Ascending aorta (tissue), 2 donors: Measurements from ENCODE around the gene MRO. TPM values are rescaled to one million over a fixed set of nuclear protein-coding genes. Genes with fewer than 3 reads are reported as not detected.
"Not testable (repeated sequence)": the region's sequence is repeated elsewhere in the genome, so short reads cannot be mapped to it uniquely, and the experiment has no call there.

Experiments
- DNase-seq, 2 donors: peaks; one replicate each; pipeline ENCODE4 v3.0.0-alpha.2; 2019; ENCODE audit warnings: low spot score in 2 of 2
- H3K27ac ChIP-seq, 2 donors: fragments of 200-600 bp; sonication (generic); one replicate each; pipeline ENCODE4 v1.5.1; 2016 to 2017; ENCODE audit warnings: mild to moderate bottlenecking in 1 of 2
- H3K27me3 ChIP-seq: fragments of 200-600 bp; sonication (generic); one replicate; pipeline ENCODE4 v1.5.1; 2017
- H3K36me3 ChIP-seq, 2 donors: fragments of 200-600 bp; sonication (generic); one replicate each; pipeline ENCODE4 v1.5.1; 2016
- H3K4me1 ChIP-seq, 2 donors: fragments of 200-600 bp; sonication (generic); one replicate each; pipeline ENCODE4 v1.5.1; 2016 to 2017; ENCODE audit warnings: mild to moderate bottlenecking in 1 of 2
- H3K4me3 ChIP-seq, 2 donors: fragments of 200-600 bp; sonication (generic); one replicate each; pipeline ENCODE4 v1.5.1; 2016 to 2017; ENCODE audit warnings: mild to moderate bottlenecking in 1 of 2
- H3K9me3 ChIP-seq, 2 donors: fragments of 200-600 bp; sonication (generic); one replicate each; pipeline ENCODE4 v1.5.1; 2016
- CTCF ChIP-seq, 3 experiments: fragments of 200-600 bp in 2 of 3; fragments of 450-650 bp in 1 of 3; sonication (generic) in 2 of 3; IDR thresholded peaks; one replicate each; pipeline ENCODE4 v1.5.1; 2016 to 2019; ENCODE audit warnings: antibody characterized with exemption in 3 of 3, mild to moderate bottlenecking in 1 of 3, moderate library complexity in 1 of 3
- intact Hi-C: fragments of 100-400 bp; cut with DNase I; formaldehyde crosslinking; loops from one replicate; pipeline ENCODE4 v1.15.1; 2023
- total RNA-seq: library from RNA; depleted of rRNA; stranded (reverse); fragments of >200 nt; gene quantifications from one replicate; pipeline ENCODE4 v1.1.0, GENCODE V29; 2016

MRO gene
- total RNA-seq, 1 donor from 2014 or later, result 1.4 TPM

DNA sequence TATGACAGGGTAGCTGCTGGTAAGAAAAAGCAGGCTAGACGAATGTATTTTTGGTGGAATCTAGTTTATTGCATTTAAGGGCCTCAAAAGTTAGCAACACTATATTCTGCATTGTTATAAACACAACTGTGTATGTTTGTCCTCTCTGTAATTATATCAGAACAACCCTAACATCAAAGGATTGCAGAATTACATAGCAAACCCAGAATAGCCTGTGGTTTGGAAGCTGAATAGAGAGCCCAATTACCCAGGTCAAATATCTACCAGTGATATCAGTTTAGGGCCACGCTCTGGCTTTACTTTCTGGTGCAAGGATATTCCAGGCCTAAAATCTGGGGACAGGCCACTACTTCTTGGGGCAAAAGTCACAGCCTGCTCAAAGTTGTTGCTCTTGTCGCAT is 25.1 kb upstream of the MRO start:
- no peaks in the 10 kb centered on the region for H3K9me3 ChIP-seq
- H3K4me3 ChIP-seq, result no peak overlapping the region
- no peaks in the 10 kb centered on the region for H3K27me3 ChIP-seq
- no peak overlapping the region for H3K27ac ChIP-seq
- intact Hi-C loops, result no loop called here
- H3K4me1 ChIP-seq, result no peaks in the 10 kb centered on the region
- H3K36me3 ChIP-seq, result no peaks in the 10 kb centered on the region
- no peak for TF ChIP-seq CTCF (IDR thresholded peaks at IDR 0.05)
- DNase-seq, result no peak

DNA sequence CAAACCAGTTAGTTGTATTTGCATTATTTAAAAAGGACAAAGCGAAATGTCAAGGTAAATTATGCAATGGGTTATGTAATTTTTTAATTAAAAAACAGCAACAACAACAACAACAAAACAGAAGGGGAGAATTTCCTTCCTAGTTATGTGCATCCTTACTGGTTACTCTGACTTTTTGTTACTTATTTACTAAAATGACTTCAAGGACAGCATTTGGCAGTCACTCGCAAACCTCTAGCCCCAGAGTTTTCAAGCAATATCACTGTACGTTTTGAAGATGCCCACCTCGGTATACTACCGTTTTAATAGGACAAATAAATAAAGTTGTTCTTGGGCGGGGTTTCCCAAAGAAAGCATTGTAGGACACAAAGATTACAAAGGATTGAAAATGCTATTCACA is 24.7 kb upstream of the MRO start:
- no peak for TF ChIP-seq CTCF (IDR thresholded peaks at IDR 0.05)
- DNase-seq, result no peak
- intact Hi-C loops, result no loop called here
- Histone ChIP-seq H3K36me3 (no peaks in the 10 kb centered on the region), H3K27me3 (no peaks in the 10 kb centered on the region), H3K27ac (no peak overlapping the region), H3K4me1 (no peaks in the 10 kb centered on the region), H3K4me3 (no peak overlapping the region), H3K9me3 (no peaks in the 10 kb centered on the region)

GRCh38 chr18:50842846-50843245 is 23.0 kb upstream of the MRO start:
- no peak for TF ChIP-seq CTCF (IDR thresholded peaks at IDR 0.05)
- no peak for DNase-seq
- no peaks in the 10 kb centered on the region for H3K36me3 ChIP-seq
- no peak overlapping the region for H3K4me3 ChIP-seq
- H3K27me3 ChIP-seq, result no peaks in the 10 kb centered on the region
- intact Hi-C loops, result no loop called here
- H3K9me3 ChIP-seq, result no peaks in the 10 kb centered on the region
- H3K4me1 ChIP-seq, result no peaks in the 10 kb centered on the region
- H3K27ac ChIP-seq, result no peak overlapping the region

- intact Hi-C loops, result no loop called here
- no peak for DNase-seq
- Histone ChIP-seq H3K4me1 (no peaks in the 10 kb centered on the region), H3K9me3 (no peaks in the 10 kb centered on the region), H3K27me3 (no peaks in the 10 kb centered on the region), H3K36me3 (no peaks in the 10 kb centered on the region), H3K27ac (no peak overlapping the region), H3K4me3 (no peak overlapping the region)
- no peak for TF ChIP-seq CTCF (IDR thresholded peaks at IDR 0.05)
These were observed 20.2 kb upstream of the MRO start for GRCh38 chr18:50839996-50840395.

- no peaks in the 10 kb centered on the region for H3K27me3 ChIP-seq
- H3K9me3 ChIP-seq, result no peaks in the 10 kb centered on the region
- no peak overlapping the region for H3K27ac ChIP-seq
- no peaks in the 10 kb centered on the region for H3K4me1 ChIP-seq
- no peak overlapping the region for H3K4me3 ChIP-seq
- no peaks in the 10 kb centered on the region for H3K36me3 ChIP-seq
- TF ChIP-seq CTCF (IDR thresholded peaks at IDR 0.05), result no peak
- DNase-seq, result no peak
- intact Hi-C loops, result no loop called here
These were observed 19.5 kb upstream of the MRO start for GRCh38 chr18:50839341-50839740.

DNA sequence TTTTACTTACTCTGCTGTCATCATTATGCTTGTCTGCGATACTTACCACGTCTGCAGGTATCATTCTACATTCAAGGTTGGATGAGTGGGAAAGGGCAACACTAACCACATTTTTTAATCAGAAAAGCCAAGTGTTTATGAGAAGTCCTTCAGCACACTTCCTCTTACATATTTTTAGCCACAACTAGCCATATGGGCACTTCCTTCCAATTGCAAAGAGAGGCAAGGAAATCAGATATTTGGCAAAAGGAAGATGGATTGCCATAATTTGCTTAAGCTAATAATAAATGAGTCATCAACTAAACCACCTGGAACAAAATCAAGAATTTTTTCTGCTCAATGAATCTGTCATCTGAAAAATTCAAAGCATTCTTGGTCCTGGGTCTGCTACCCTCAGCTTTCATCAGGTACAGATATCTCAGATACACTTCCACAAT is 16.7 kb upstream of the MRO start:
- DNase-seq, result no peak
- H3K9me3 ChIP-seq, result no peaks in the 10 kb centered on the region
- intact Hi-C loops, result no loop called here
- H3K4me1 ChIP-seq, result no peaks in the 10 kb centered on the region
- H3K36me3 ChIP-seq, result no peaks in the 10 kb centered on the region
- no peak for TF ChIP-seq CTCF (IDR thresholded peaks at IDR 0.05)
- no peak overlapping the region for H3K27ac ChIP-seq
- no peaks in the 10 kb centered on the region for H3K27me3 ChIP-seq
- H3K4me3 ChIP-seq, result no peak overlapping the region

DNA sequence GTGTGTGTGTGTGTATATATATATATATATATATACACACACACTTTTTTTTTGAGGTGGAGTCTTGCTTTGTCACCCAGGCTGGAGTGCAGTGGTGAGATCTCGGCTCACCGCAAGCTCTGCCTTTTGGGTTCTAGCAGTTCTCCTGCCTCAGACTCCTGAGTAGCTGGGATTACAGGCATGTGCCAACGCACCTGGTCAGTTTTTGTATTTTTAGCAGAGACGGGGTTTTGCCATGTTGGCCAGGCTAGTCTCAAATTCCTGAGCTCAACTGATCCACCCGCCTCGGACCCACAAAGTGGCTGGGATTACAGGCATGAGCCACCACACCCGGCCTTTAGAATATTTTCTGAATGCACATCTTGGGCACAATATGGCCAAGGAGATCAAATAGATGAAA is 13.7 kb upstream of the MRO start:
- H3K4me3 ChIP-seq, intact Hi-C loops, H3K9me3 ChIP-seq, H3K27ac ChIP-seq, H3K27me3 ChIP-seq, H3K36me3 ChIP-seq, DNase-seq, H3K4me1 ChIP-seq: not testable (repeated sequence)
